GM21515 (cell line): Measurements from ENCODE around the gene C16orf96.

Experiments
- ATAC-seq: cut with Tn5 transposase; IDR thresholded peaks from one replicate; pipeline ENCODE4 v1.9.1; 2021; ENCODE audit not compliant: unreplicated experiment

The C16orf96 gene

GRCh38 chr16:4525069-4525468 lies 31.1 kb upstream of the C16orf96 start:
- ATAC-seq: no peak

- ATAC-seq: no peak
Observed at GRCh38 chr16:4525634-4526277, 30.4 kb upstream of the C16orf96 start.

- ATAC-seq: no peak
Observed at GRCh38 chr16:4529085-4530060, 26.8 kb upstream of the C16orf96 start.

- no peak for ATAC-seq
Observed at GRCh38 chr16:4531811-4532210, 24.3 kb upstream of the C16orf96 start.

GRCh38 chr16:4532238-4532637 lies 23.9 kb upstream of the C16orf96 start:
- ATAC-seq: no peak

- ATAC-seq: no peak
Observed at GRCh38 chr16:4533490-4533889, 22.6 kb upstream of the C16orf96 start.

GRCh38 chr16:4534151-4534790 lies 21.9 kb upstream of the C16orf96 start:
- no peak for ATAC-seq

GRCh38 chr16:4535627-4536108 lies 20.5 kb upstream of the C16orf96 start:
- ATAC-seq: no peak

- ATAC-seq: no peak
Observed at GRCh38 chr16:4536391-4537106, 19.6 kb upstream of the C16orf96 start.

GRCh38 chr16:4537376-4538343 lies 18.5 kb upstream of the C16orf96 start:
- peak; percentile 25 for ATAC-seq

- peak; percentile 77 for ATAC-seq
Observed at GRCh38 chr16:4538350-4539235, 17.5 kb upstream of the C16orf96 start, which contains the start of gene CDIP1. Gene CDIP1 (minus strand): TSS chr16:4538773. CDS start chr16:4514130, 24,643 bp downstream.

GRCh38 chr16:4539716-4540284 lies 16.3 kb upstream of the C16orf96 start:
- ATAC-seq: no peak

GRCh38 chr16:4544473-4544872 lies 11.7 kb upstream of the C16orf96 start:
- ATAC-seq: no peak

GRCh38 chr16:4548124-4548523 lies 8.0 kb upstream of the C16orf96 start:
- ATAC-seq: no peak

GRCh38 chr16:4550591-4550990 lies 5.5 kb upstream of the C16orf96 start:
- no peak for ATAC-seq

- no peak for ATAC-seq
Observed at GRCh38 chr16:4552541-4552940, 3.6 kb upstream of the C16orf96 start.

GRCh38 chr16:4556580-4556979 lies 440 bp downstream of the C16orf96 start:
- ATAC-seq: no peak

- no peak for ATAC-seq
Observed at GRCh38 chr16:4557973-4558372, 1.8 kb downstream of the C16orf96 start.
